Upper lobe of left lung (tissue), 4 donors: ENCODE measurements around the gene SH2D4B.

Experiments
- EP300 ChIP-seq, 4 donors: sonication (generic); formaldehyde crosslinking; IDR thresholded peaks; one replicate each; pipeline ENCODE4 v1.5.1; 2017; ENCODE audit warnings: antibody characterized with exemption in 4 of 4, control low read depth in 2 of 4
- POLR2A ChIP-seq, 4 donors: fragments of 450-650 bp; IDR thresholded peaks; one replicate each; pipeline ENCODE4 v1.5.1; 2016 to 2017; ENCODE audit warnings: antibody characterized with exemption in 4 of 4, mild to moderate bottlenecking in 2 of 4
- POLR2AphosphoS5 ChIP-seq, 2 donors: sonication (generic); formaldehyde crosslinking; IDR thresholded peaks; one replicate each; pipeline ENCODE4 v1.5.1; 2017; ENCODE audit warnings: antibody characterized with exemption in 2 of 2
- TF ChIP-seq, protein P1 (sequence below), 6 experiments: fragments of 450-650 bp in 4 of 6; fragments of 200-600 bp in 2 of 6; sonication (generic) in 2 of 6; IDR thresholded peaks; one replicate each; pipeline ENCODE4 v1.5.1; 2016 to 2019; ENCODE audit warnings: antibody characterized with exemption in 6 of 6

DNA sequence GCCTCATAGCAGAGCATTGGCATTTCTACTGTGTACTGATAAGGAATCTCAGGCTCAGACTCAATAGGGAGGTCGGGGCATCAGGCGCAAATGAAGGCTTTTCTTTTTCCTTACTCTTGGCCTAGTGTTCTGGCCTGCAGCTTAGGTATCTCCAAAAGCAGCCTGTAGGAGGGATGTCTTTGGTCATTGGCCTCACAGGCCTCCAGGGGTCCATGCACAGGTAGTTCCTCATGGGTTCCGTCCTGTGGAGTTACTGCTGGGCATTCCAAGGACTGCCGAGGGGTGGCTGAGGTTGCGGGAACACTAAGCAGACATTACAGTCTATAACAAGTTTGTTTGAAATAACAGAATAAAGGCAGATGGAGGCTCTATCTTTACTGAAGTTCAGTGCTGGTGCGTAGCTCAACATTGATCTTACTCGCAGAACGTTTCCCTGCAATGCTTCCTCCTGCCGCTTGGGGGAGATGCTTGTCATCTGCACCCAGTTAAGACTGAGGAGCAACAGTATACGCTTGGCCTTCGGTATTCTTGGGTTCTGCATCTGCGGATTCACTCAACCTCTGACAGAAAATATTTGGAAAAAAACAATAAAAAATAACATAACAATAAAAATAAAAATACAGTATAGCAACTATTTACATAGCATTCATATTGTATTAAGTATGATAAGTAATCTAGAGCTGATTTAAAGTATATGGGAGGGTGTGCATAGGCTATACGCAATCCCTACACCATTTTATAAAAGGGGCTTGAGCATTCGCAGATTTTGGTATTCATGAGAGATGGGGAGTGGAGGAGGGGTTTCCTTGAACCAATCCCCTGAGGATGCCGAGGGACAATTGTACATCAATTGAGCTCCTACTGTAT lies 58.9 kb downstream of the SH2D4B start:
- TF ChIP-seq POLR2A (IDR thresholded peaks at IDR 0.05) (no peak), POLR2AphosphoS5 (IDR thresholded peaks at IDR 0.05) (no peak), EP300 (IDR thresholded peaks at IDR 0.05) (no peak)
- TF ChIP-seq, protein P1, sequence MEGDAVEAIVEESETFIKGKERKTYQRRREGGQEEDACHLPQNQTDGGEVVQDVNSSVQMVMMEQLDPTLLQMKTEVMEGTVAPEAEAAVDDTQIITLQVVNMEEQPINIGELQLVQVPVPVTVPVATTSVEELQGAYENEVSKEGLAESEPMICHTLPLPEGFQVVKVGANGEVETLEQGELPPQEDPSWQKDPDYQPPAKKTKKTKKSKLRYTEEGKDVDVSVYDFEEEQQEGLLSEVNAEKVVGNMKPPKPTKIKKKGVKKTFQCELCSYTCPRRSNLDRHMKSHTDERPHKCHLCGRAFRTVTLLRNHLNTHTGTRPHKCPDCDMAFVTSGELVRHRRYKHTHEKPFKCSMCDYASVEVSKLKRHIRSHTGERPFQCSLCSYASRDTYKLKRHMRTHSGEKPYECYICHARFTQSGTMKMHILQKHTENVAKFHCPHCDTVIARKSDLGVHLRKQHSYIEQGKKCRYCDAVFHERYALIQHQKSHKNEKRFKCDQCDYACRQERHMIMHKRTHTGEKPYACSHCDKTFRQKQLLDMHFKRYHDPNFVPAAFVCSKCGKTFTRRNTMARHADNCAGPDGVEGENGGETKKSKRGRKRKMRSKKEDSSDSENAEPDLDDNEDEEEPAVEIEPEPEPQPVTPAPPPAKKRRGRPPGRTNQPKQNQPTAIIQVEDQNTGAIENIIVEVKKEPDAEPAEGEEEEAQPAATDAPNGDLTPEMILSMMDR (IDR thresholded peaks at IDR 0.05) = peak; percentile 44 to 70 (median 47)
